ENCODE results near the gene FAM229B.

GRCh38 chr6:112085286-112086065 lies 1.9 kb upstream of the FAM229B start:
- TF ChIP-seq EZH2 (IDR thresholded peaks at IDR 0.05) (no peak), POLR2AphosphoS5 (IDR thresholded peaks at IDR 0.05; ENCODE audit: borderline replicate concordance, low read depth, low read length) (no peak), FOXP2 (optimal IDR thresholded peaks at IDR 0.05; ENCODE audit: control extremely low read depth, extremely low read length, insufficient read depth) (no peak)

Measured in SK-N-MC (cell line).